K562 (cell line): Measurements from ENCODE around the gene PDE1C. TPM values are rescaled to one million over a fixed set of nuclear protein-coding genes. Genes with fewer than 3 reads are reported as not detected.

Experiments
- ATAC-seq: fragments of 200-7000 bp; cut with Tn5 transposase; 3 replicates; pipeline ENCODE4 v1.9.1; 2020; ENCODE audit warnings: moderate library complexity
- BruUV-seq: library from RNA; stranded (reverse); fragments of 400-500 nt; replicated peaks from 2 replicates; lab custom pipeline; 2021; lab: Mats Ljungman, UMichigan
- CTCF ChIA-PET: fragments of 300-600 bp; formaldehyde crosslinking; extraction: SDS; loops from one replicate; lab custom pipeline; 2021; ENCODE audit warnings: low intra/inter-chr PET ratio; lab: Yijun Ruan, JAX
- POLR2A ChIA-PET: fragments of 300-600, 350-650 bp; sonication (Branson Sonifier 250); formaldehyde crosslinking; extraction: SDS; loops from one replicate; lab custom pipeline; 2021; ENCODE audit warnings: antibody characterized with exemption, inconsistent platforms; lab: Yijun Ruan, JAX
- DNase-seq, 4 experiments: peaks; one replicate each; pipeline versions ENCODE4 v3.0.0 to v3.0.0-alpha.2; 2011 to 2018; ENCODE audit warnings: low spot score in 3 of 4, mixed read lengths in 3 of 4; ENCODE audit errors: extremely low read depth in 1 of 4
- FAIRE-seq: peaks from 2 replicates; lab custom pipeline; 2011; peaks lifted over from hg19 to GRCh38; lab: Jason Lieb, UNC
- H2AFZ ChIP-seq: 2 replicates; pipeline ENCODE4 v1.6.0; 2011; ENCODE audit warnings: low read depth, low read length, control low read depth, inconsistent platforms
- H3K27ac ChIP-seq: fragments of 200-600 bp; 3 replicates; pipeline ENCODE4 v1.8.0; 2011; ENCODE audit warnings: low read depth, mild to moderate bottlenecking, control low read depth, inconsistent platforms, low read length, moderate library complexity, mixed read lengths; ENCODE audit errors: extremely low read depth
- H3K27me3 ChIP-seq, 2 experiments: fragments of 300-600 bp in 1 of 2; 2 replicates in 1 of 2; 3 replicates in 1 of 2; pipeline versions ENCODE4 v1.6.0 to v1.8.0; 2011; ENCODE audit warnings: inconsistent platforms in 2 of 2, low read length in 2 of 2, mild to moderate bottlenecking in 1 of 2, mixed read lengths in 1 of 2, moderate library complexity in 1 of 2; ENCODE audit not compliant: control insufficient read depth in 2 of 2, insufficient read depth in 2 of 2
- H3K36me3 ChIP-seq: fragments of 300-600 bp; 3 replicates; pipeline ENCODE4 v1.8.0; 2011; ENCODE audit warnings: mild to moderate bottlenecking, low read length, inconsistent platforms; ENCODE audit not compliant: control insufficient read depth, insufficient read depth
- H3K4me1 ChIP-seq, 2 experiments: fragments of 200-600 bp in 1 of 2; replicated peaks in 1 of 2; 2 replicates in 1 of 2; 3 replicates in 1 of 2; pipeline versions ENCODE4 v1.5.1 to v1.8.0; 2011; ENCODE audit warnings: inconsistent platforms in 2 of 2, low read length in 2 of 2, mild to moderate bottlenecking in 1 of 2, mixed read lengths in 1 of 2, moderate library complexity in 1 of 2; ENCODE audit not compliant: control insufficient read depth in 2 of 2, insufficient read depth in 2 of 2
- H3K4me2 ChIP-seq: 2 replicates; pipeline ENCODE4 v1.6.1; 2011; ENCODE audit warnings: low read length, control low read depth, inconsistent platforms, mixed read lengths; ENCODE audit not compliant: insufficient read depth
- H3K4me3 ChIP-seq: fragments of 200-600 bp; sonication (generic), shearing (Covaris generic); 2 replicates; pipeline ENCODE4 v1.5.1; 2016; ENCODE audit warnings: control low read depth, inconsistent platforms
- H3K79me2 ChIP-seq: fragments of 200-600 bp; 3 replicates; pipeline ENCODE4 v1.8.0; 2011; ENCODE audit warnings: low read length, inconsistent platforms; ENCODE audit not compliant: control insufficient read depth, insufficient read depth
- H3K9ac ChIP-seq, 2 experiments: 2 replicates each; pipeline versions ENCODE4 v1.6.0 to v1.6.1; 2011; ENCODE audit warnings: low read depth in 2 of 2, low read length in 2 of 2, control low read depth in 1 of 2, inconsistent platforms in 1 of 2, mild to moderate bottlenecking in 1 of 2, mixed read lengths in 1 of 2; ENCODE audit not compliant: insufficient read depth in 1 of 2
- H3K9me1 ChIP-seq: one replicate; pipeline ENCODE4 v1.6.0; 2011; ENCODE audit warnings: inconsistent platforms, mild to moderate bottlenecking, low read length, moderate library complexity; ENCODE audit not compliant: control insufficient read depth, insufficient read depth
- H3K9me3 ChIP-seq: replicated peaks from 2 replicates; pipeline ENCODE4 v1.5.1; 2011; ENCODE audit warnings: low read depth, low read length, inconsistent platforms; ENCODE audit not compliant: control insufficient read depth, insufficient read depth
- H4K20me1 ChIP-seq: replicated peaks from 2 replicates; pipeline ENCODE4 v1.6.1; 2011; ENCODE audit warnings: low read length, inconsistent platforms, mixed read lengths; ENCODE audit not compliant: control insufficient read depth, insufficient read depth
- CEBPG ChIP-seq, 3 experiments: fragments of 200-800 bp in 1 of 3; sonication (Bioruptor generic) in 1 of 3; sonication (generic) in 1 of 3; formaldehyde crosslinking in 1 of 3; IDR thresholded peaks in 2 of 3; conservative IDR thresholded peaks in 1 of 3; 2 replicates each; pipeline versions ENCODE4 v1.6.1 to v1.8.0; 2016 to 2022; ENCODE audit warnings: missing compliant biosample characterization in 2 of 3, missing genetic modification characterization in 2 of 3, mild to moderate bottlenecking in 1 of 3, missing genetic modification reagents in 1 of 3
- ZFPM2 ChIP-seq: fragments of 250-450 bp; sonication (Bioruptor Pico); IDR thresholded peaks from 2 replicates; pipeline ENCODE4 v1.5.1; 2022; ENCODE audit warnings: mild to moderate bottlenecking
- WGBS: fragments of 100-300 bp; shearing (Covaris generic); methylation state at CpG from one replicate; pipeline ENCODE4 v1.1.6; 2016; ENCODE audit warnings: low coverage, mixed read lengths; ENCODE audit not compliant: insufficient coverage; ENCODE audit errors: missing lambda C conversion rate; 5-methylcytosine and 5-hydroxymethylcytosine counted together
- in situ Hi-C: fragments of 300-500 bp; cut with MboI; formaldehyde crosslinking; loops from 4 replicates; pipeline ENCODE4 v1.15.0; 2018; ENCODE audit warnings: inconsistent platforms, mixed read lengths
- intact Hi-C: fragments of 100-400 bp; cut with micrococcal nuclease; formaldehyde crosslinking; loops from 2 replicates; pipeline ENCODE4 v1.14.2; 2022
- polyA plus RNA-seq, 8 experiments: library from polyadenylated mRNA; depleted of rRNA in 4 of 8; stranded (reverse) in 5 of 8; unstranded in 3 of 8; fragments of >200 nt; fragmentation: Nextera tagmentation in 2 of 8; fragmentation: Illumina TruSeq in 1 of 8; extraction: Ambion mirVana in 2 of 8; extraction: Trizol in 1 of 8; gene quantifications; 2 replicates each; pipeline versions ENCODE4 v1.2.1 to v1.2.3, GENCODE V29; 2011 to 2014; ENCODE audit warnings: inconsistent platforms in 1 of 8, missing spikeins in 1 of 8
- total RNA-seq, 7 experiments: library from RNA; depleted of rRNA in 6 of 7; stranded (reverse); fragments of >200 nt in 6 of 7; fragmentation: Illumina TruSeq in 2 of 7; extraction: Trizol in 2 of 7; gene quantifications; 2 replicates each; pipeline versions ENCODE4 v1.2.1 to v1.2.3, GENCODE V29; 2011 to 2021; ENCODE audit warnings: low replicate concordance in 1 of 7
- TF ChIP-seq, protein P1 (sequence below): fragments of 200-800 bp; sonication (Bioruptor generic); IDR thresholded peaks from 2 replicates; pipeline ENCODE4 v1.6.1; 2017; ENCODE audit warnings: missing genetic modification characterization, missing compliant biosample characterization
- TF ChIP-seq, protein P2 (sequence below), 2 experiments: IDR thresholded peaks; 2 replicates each; pipeline ENCODE4 v1.6.1; 2011; ENCODE audit warnings: borderline replicate concordance in 1 of 2, control low read depth in 1 of 2, low read depth in 1 of 2, low read length in 1 of 2, mild to moderate bottlenecking in 1 of 2, mixed read lengths in 1 of 2, moderate library complexity in 1 of 2; ENCODE audit not compliant: insufficient read depth in 1 of 2, insufficient read length in 1 of 2, poor library complexity in 1 of 2, severe bottlenecking in 1 of 2; ENCODE audit errors: extremely low read depth in 1 of 2
- TF ChIP-seq, protein P3 (sequence below): fragments of 250-450 bp; sonication (Bioruptor Pico); IDR thresholded peaks from 2 replicates; pipeline ENCODE4 v1.8.0; 2021; ENCODE audit warnings: moderate library complexity, mild to moderate bottlenecking, inconsistent platforms

Gene PDE1C
- total and polyA plus RNA-seq, 9 of the 15 experiments (the other 6 are each of a cell fraction or from before 2014, with no cell fraction given): under 0.01 to 0.01 TPM; not detected in 7

DNA sequence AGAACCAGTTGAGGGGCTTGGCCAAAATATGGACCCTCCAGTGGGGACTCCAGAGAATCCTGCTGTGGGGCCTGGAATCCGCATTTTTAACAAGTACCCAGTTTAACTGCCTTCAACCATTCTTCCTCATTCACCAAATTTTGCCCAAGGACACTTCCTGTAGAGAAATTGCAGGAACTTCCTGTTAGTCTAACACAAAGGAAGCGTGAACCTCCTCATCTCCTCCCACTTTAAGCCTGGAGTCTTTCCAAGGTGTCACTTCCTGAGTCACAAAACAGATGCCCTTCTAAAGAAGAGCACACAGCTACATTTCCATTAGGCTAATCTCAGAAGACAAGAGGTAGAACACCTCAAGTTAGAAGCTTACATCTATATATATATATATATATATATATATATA, 194.8 kb downstream of the PDE1C start:
- Histone ChIP-seq H3K9me3 (no peaks in the 10 kb centered on the region), H3K4me1 (no peaks in the 10 kb centered on the region), H3K27me3 (no peaks in the 10 kb centered on the region), H3K27ac (no peak overlapping the region), H3K36me3 (no peaks in the 10 kb centered on the region), H3K9me1 (no peaks in the 10 kb centered on the region), H2AFZ (no peak overlapping the region), H3K4me2 (no peak overlapping the region), H3K9ac (no peak overlapping the region), H3K79me2 (no peaks in the 10 kb centered on the region), H4K20me1 (no peaks in the 10 kb centered on the region), H3K4me3 (no peak overlapping the region)
- POLR2A ChIA-PET: no interaction called here
- DNase-seq (no peak), ATAC-seq (no peak), FAIRE-seq (no peak)
- intact Hi-C loops: no loop called here
- CTCF ChIA-PET: no interaction called here
- BruUV-seq: no TSS peak
- TF ChIP-seq, protein P1, sequence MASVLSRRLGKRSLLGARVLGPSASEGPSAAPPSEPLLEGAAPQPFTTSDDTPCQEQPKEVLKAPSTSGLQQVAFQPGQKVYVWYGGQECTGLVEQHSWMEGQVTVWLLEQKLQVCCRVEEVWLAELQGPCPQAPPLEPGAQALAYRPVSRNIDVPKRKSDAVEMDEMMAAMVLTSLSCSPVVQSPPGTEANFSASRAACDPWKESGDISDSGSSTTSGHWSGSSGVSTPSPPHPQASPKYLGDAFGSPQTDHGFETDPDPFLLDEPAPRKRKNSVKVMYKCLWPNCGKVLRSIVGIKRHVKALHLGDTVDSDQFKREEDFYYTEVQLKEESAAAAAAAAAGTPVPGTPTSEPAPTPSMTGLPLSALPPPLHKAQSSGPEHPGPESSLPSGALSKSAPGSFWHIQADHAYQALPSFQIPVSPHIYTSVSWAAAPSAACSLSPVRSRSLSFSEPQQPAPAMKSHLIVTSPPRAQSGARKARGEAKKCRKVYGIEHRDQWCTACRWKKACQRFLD: no peak
- TF ChIP-seq CEBPG (CRISPR knock-in tag; IDR thresholded peaks at IDR 0.05) (no peak), CEBPG (tag; conservative IDR thresholded peaks at IDR 0.05 in 1 of 2, IDR thresholded peaks at IDR 0.05 in 1 of 2) (no peak), ZFPM2 (CRISPR knock-in tag) (no peak)
- TF ChIP-seq, protein P2, sequence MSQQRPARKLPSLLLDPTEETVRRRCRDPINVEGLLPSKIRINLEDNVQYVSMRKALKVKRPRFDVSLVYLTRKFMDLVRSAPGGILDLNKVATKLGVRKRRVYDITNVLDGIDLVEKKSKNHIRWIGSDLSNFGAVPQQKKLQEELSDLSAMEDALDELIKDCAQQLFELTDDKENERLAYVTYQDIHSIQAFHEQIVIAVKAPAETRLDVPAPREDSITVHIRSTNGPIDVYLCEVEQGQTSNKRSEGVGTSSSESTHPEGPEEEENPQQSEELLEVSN (IDR thresholded peaks at IDR 0.05; ENCODE audit: borderline replicate concordance in 1 of 2, extremely low read depth in 1 of 2, insufficient read depth in 1 of 2, insufficient read length in 1 of 2, low read depth in 1 of 2, low read length in 1 of 2, poor library complexity in 1 of 2, severe bottlenecking in 1 of 2): no peak
- TF ChIP-seq, protein P3, sequence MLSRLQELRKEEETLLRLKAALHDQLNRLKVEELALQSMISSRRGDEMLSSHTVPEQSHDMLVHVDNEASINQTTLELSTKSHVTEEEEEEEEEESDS (CRISPR knock-in tag): no peak
- in situ Hi-C loops: no loop called here
- WGBS: 7% methylated on average over 2 of the region's 2 CpGs
